Measurements from ENCODE around the gene VANGL1. TPM values are rescaled to one million over a fixed set of nuclear protein-coding genes. Genes with fewer than 3 reads are reported as not detected.

The VANGL1 gene
- total RNA-seq, 1 experiment from 2014 or later = 22.7 TPM

DNA sequence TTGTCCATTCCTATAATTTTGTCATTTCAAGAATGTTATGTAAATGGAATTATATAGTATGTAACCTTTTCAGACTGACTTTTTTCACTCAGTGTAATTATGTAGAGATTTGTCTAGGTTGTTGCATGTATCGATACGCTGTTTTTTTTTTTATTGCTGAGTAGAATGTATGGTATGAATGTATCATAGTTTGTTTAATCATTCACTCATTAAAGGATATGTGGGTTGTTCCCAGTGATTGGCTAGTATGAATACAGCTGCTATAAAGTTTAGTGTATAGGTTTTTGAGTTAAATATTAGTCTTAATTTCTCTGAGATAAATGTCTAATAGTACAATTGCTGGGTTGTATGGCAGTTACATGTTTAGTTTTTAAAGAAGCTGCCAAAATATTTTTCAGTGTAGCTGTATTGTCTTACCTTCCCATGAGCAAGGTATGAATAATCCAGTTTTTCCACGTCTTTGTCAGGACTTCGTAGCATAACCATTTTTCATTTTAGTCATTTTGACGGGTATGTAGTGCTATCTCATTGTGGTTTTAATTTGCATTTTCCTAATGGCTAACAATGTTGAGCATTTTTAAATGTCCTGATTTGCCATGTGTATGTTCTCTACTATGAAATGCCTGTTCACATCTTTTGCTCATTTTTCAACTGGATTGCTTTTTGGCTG is 104.4 kb downstream of the VANGL1 start:
- no peaks in the 10 kb centered on the region for H3K4me1 ChIP-seq (ENCODE audit: control insufficient read depth, insufficient read depth, low read length)
- in situ Hi-C loops (cut with HindIII; ENCODE audit: low pct_unique_long_range_greater_than_20kb, low sequenced_read_pairs) (no loop called here), intact Hi-C loops (cut with micrococcal nuclease; ENCODE audit: unreplicated experiment) (no loop called here)
- no peak overlapping the region for H3K4me3 ChIP-seq (ENCODE audit: low read depth in 2 of 2, low read length in 2 of 2)
- no peaks in the 10 kb centered on the region for H3K36me3 ChIP-seq (ENCODE audit: control insufficient read depth, insufficient read depth, low read length)
- CTCF ChIA-PET = no interaction called here
- H3K27ac ChIP-seq (ENCODE audit: low read length) = no peak overlapping the region
- no peaks in the 10 kb centered on the region for H3K9me3 ChIP-seq (ENCODE audit: control insufficient read depth, insufficient read depth, low read depth, low read length)
- no peaks in the 10 kb centered on the region for H3K27me3 ChIP-seq (ENCODE audit: control insufficient read depth, insufficient read depth, low read length)
- ATAC-seq = no peak
- POLR2A ChIA-PET = no interaction called here
- TF ChIP-seq, protein P1, sequence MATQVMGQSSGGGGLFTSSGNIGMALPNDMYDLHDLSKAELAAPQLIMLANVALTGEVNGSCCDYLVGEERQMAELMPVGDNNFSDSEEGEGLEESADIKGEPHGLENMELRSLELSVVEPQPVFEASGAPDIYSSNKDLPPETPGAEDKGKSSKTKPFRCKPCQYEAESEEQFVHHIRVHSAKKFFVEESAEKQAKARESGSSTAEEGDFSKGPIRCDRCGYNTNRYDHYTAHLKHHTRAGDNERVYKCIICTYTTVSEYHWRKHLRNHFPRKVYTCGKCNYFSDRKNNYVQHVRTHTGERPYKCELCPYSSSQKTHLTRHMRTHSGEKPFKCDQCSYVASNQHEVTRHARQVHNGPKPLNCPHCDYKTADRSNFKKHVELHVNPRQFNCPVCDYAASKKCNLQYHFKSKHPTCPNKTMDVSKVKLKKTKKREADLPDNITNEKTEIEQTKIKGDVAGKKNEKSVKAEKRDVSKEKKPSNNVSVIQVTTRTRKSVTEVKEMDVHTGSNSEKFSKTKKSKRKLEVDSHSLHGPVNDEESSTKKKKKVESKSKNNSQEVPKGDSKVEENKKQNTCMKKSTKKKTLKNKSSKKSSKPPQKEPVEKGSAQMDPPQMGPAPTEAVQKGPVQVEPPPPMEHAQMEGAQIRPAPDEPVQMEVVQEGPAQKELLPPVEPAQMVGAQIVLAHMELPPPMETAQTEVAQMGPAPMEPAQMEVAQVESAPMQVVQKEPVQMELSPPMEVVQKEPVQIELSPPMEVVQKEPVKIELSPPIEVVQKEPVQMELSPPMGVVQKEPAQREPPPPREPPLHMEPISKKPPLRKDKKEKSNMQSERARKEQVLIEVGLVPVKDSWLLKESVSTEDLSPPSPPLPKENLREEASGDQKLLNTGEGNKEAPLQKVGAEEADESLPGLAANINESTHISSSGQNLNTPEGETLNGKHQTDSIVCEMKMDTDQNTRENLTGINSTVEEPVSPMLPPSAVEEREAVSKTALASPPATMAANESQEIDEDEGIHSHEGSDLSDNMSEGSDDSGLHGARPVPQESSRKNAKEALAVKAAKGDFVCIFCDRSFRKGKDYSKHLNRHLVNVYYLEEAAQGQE (IDR thresholded peaks at IDR 0.05; ENCODE audit: insufficient read depth in 1 of 2, low read depth in 2 of 2, low read length in 1 of 2) = no peak
- TF ChIP-seq POLR2AphosphoS5 (IDR thresholded peaks at IDR 0.05; ENCODE audit: low read depth, low read length) (no peak), TCF7L2 (IDR thresholded peaks at IDR 0.05; ENCODE audit: low read depth, low read length) (no peak), SIN3A (IDR thresholded peaks at IDR 0.05; ENCODE audit: borderline replicate concordance, insufficient read depth, low read depth, low read length) (no peak)
- TF ChIP-seq, protein P2, sequence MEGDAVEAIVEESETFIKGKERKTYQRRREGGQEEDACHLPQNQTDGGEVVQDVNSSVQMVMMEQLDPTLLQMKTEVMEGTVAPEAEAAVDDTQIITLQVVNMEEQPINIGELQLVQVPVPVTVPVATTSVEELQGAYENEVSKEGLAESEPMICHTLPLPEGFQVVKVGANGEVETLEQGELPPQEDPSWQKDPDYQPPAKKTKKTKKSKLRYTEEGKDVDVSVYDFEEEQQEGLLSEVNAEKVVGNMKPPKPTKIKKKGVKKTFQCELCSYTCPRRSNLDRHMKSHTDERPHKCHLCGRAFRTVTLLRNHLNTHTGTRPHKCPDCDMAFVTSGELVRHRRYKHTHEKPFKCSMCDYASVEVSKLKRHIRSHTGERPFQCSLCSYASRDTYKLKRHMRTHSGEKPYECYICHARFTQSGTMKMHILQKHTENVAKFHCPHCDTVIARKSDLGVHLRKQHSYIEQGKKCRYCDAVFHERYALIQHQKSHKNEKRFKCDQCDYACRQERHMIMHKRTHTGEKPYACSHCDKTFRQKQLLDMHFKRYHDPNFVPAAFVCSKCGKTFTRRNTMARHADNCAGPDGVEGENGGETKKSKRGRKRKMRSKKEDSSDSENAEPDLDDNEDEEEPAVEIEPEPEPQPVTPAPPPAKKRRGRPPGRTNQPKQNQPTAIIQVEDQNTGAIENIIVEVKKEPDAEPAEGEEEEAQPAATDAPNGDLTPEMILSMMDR (IDR thresholded peaks at IDR 0.05) = no peak
- BruUV-seq (replicated peaks) = no TSS peak
- no peak for DNase-seq (ENCODE audit: low read depth, low spot score)

Other genes starting within 250 kb of the VANGL1 start
- gene CASQ2, start 126.7 kb downstream of the VANGL1 start, total RNA-seq (2021; ENCODE audit: unreplicated experiment) = not detected
- not detected for gene NHLH2, start 199.2 kb downstream of the VANGL1 start, total RNA-seq (2021; ENCODE audit: unreplicated experiment)